Measurements from ENCODE around the gene CFAP97D2. TPM values are rescaled to one million over a fixed set of nuclear protein-coding genes. Genes with fewer than 3 reads are reported as not detected.
A peak's percentile ranks its signal among the peaks of the same experiment; 100 is the strongest.

Gene CFAP97D2
- total RNA-seq = not detected in 2 replicates

DNA sequence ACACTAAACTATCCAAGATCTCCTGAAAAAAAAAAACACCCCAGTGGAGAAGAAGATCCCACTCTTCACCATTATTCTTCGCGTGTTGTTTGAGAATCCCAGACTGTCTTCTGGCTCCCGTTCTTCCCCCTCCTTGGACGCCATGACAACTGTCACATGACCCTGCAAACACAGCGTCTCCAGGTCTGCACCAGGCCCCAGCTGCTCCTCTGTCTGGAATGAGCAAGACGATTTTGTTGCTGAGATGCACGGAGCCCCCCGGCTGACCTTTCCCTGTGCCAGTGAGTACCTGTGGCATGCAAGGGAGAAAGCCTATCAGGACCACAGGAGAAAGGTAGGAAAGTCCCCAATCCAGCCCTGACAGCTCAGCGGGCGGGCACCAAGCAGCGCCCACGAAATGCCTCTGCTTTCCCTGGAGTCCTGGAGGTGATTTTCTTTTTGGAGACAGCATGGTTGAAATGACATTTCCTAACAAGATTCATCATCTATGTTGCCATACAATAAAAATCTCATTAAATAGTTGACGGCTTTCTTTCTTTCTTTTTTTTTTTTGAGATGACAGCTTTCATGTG lies at the start of gene CFAP97D2:
Gene CFAP97D2 (plus strand): TSS at position 171 of the 572 bp plus-strand sequence. CDS start 74 bp downstream, at position 245.
- H3K36me3 ChIP-seq (ENCODE audit: control insufficient read depth, insufficient read depth, low read length) = no peaks in the 10 kb centered on the region
- TF ChIP-seq, protein P1, sequence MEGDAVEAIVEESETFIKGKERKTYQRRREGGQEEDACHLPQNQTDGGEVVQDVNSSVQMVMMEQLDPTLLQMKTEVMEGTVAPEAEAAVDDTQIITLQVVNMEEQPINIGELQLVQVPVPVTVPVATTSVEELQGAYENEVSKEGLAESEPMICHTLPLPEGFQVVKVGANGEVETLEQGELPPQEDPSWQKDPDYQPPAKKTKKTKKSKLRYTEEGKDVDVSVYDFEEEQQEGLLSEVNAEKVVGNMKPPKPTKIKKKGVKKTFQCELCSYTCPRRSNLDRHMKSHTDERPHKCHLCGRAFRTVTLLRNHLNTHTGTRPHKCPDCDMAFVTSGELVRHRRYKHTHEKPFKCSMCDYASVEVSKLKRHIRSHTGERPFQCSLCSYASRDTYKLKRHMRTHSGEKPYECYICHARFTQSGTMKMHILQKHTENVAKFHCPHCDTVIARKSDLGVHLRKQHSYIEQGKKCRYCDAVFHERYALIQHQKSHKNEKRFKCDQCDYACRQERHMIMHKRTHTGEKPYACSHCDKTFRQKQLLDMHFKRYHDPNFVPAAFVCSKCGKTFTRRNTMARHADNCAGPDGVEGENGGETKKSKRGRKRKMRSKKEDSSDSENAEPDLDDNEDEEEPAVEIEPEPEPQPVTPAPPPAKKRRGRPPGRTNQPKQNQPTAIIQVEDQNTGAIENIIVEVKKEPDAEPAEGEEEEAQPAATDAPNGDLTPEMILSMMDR (IDR thresholded peaks at IDR 0.05; ENCODE audit: insufficient read depth, low read length, poor library complexity, severe bottlenecking) = no peak
- peaks cover 10% of the 10 kb centered on the region for H3K27me3 ChIP-seq (ENCODE audit: control insufficient read depth, insufficient read depth, low read length)
- DNase-seq (ENCODE audit: low read depth) = no peak
- H3K4me3 ChIP-seq (ENCODE audit: low read depth, low read length) = no peak within 1 kb of the TSS

DNA sequence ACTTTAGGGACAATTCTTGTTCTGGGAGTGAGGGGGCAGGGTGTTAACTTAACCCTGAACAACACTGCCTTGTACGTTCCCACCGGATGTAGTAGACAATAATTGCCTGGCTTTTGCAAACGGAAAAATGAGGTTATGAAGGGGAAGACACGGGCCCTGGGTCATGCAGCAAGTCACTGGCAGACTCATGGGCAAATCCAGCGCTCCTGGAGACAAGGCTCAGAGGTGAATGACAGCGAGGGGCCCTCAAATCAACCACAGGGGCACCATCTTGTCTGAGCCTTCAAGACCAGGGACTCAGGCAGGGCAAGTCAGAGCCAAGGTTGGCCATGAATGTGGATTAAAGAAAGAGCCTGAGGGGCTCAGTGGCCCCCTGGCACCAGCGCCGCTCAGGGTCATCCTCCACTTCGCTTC lies 49.4 kb upstream of the CFAP97D2 start:
- no peak for DNase-seq (ENCODE audit: low read depth)
- Histone ChIP-seq H3K27me3 (ENCODE audit: control insufficient read depth, insufficient read depth, low read length) (no peaks in the 10 kb centered on the region), H3K36me3 (ENCODE audit: control insufficient read depth, insufficient read depth, low read length) (no peaks in the 10 kb centered on the region), H3K4me3 (ENCODE audit: low read depth, low read length) (no peak overlapping the region)
- TF ChIP-seq, protein P1 (IDR thresholded peaks at IDR 0.05; ENCODE audit: insufficient read depth, low read length, poor library complexity, severe bottlenecking) = no peak

DNA sequence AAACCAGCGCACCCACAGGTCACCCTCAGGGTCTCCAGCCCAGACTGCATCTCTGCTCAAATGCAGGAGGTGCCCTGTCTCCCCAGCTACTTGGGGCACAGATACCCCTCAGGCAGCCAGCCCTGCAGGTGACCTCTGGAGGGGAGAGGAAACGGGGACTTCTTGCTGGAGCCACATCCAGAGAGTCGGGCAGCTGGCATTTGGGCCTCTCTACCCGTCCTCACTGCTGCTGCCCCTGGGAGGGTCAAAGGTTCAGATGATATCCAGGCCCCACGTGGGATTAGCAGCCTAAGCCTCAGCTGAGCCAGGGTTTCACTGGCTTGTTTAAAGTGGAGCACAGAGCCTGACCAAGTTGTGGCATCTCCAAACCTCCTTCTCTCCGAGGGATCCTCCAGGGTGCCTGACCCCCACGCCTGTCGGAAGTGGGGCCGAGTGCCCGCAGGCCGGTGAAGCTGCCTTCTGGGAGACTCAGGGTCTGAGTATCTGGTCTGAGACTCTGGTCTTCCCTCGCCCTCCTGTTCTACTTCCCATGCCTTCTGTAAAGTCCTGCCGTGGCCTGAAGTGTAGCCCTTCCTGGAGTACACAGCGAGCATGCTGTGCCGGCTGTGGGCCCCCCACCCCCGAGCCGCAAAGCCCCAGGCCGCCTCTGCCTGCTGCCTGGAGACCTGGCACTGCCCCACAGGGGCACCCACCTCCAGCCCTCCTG lies 48.8 kb upstream of the CFAP97D2 start:
- TF ChIP-seq, protein P1 (IDR thresholded peaks at IDR 0.05; ENCODE audit: insufficient read depth, low read length, poor library complexity, severe bottlenecking) = no peak
- no peaks in the 10 kb centered on the region for H3K27me3 ChIP-seq (ENCODE audit: control insufficient read depth, insufficient read depth, low read length)
- no peak for DNase-seq (ENCODE audit: low read depth)
- peak overlapping the region; percentile 55 for H3K4me3 ChIP-seq (ENCODE audit: low read depth, low read length)
- no peaks in the 10 kb centered on the region for H3K36me3 ChIP-seq (ENCODE audit: control insufficient read depth, insufficient read depth, low read length)

DNA sequence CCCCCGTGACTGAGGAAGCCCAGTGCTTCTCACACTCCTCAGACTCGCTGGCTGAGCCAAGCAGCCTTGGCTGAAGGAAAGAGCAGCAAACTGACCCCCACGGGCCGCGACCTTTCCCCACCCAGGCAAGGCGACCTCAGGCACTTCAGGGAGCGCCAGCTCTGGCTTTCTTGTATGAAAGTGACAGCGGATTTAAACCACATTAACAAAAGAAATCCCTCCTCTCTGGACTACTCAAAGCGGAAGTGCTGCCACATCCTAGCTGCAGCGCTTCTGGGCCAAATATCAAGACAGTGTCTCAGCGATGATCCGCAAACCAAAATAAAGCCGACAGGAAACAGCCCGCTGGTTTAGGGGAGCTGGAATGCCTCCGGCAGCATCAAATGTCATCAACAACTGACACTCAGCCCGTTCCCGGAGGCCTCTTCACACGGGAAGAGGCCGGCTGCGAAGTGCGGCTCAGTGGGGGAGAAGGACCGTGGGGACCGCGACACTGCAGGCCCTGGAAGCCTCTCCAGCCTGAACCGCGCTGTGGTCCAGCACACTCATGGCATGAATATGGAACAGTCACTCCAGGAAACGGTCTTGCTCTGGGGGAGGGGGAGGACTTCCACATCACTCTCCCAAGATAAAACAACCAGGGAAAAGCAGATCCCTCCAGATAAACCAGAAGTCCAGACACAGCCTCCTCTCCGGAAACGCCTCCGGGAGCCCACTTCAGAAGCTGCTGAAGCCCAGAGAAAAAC lies 48.0 kb upstream of the CFAP97D2 start:
- no peaks in the 10 kb centered on the region for H3K27me3 ChIP-seq (ENCODE audit: control insufficient read depth, insufficient read depth, low read length)
- H3K36me3 ChIP-seq (ENCODE audit: control insufficient read depth, insufficient read depth, low read length) = no peaks in the 10 kb centered on the region
- peak; percentile 64 for DNase-seq (ENCODE audit: low read depth)
- peak overlapping the region; percentile 55 for H3K4me3 ChIP-seq (ENCODE audit: low read depth, low read length)
- TF ChIP-seq, protein P1 (IDR thresholded peaks at IDR 0.05; ENCODE audit: insufficient read depth, low read length, poor library complexity, severe bottlenecking) = no peak

DNA sequence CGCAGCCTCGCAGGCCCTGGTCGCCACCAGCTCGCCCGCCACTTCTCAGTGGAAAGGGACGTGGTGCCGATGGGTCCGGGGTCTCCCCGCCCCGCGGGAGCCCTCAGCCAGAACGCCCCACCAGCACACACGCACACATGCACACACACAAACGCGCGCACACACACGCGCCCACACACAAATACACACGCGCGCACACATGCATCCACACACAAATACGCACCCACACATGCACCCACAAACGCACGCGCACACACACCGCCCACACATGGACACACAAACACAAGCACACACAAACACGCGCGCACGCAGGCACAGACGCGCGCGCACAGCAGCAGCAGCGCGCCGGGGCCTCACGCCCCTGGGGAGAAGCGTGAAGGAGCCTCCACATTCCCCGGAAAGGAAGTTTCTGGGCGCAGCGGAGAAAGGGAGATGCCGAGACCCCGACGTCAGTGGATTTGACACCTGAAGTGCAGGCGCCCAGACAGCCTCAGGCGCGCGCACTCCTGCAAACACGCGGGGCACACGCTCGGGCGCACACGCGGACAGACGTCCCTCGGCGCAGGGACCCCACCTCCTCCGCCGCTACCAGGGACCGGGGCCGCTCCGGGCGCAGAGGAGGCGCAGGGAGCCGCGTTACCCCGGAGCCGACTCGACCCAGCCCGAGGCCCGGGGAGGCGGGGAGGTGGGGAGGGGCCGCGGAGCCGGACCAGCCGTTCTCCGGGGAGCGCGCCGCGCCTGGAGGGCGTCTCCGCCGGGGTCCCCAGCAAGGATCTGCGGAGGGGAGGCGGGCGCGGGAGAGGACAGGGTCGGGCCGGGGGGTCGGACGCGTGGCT lies 47.3 kb upstream of the CFAP97D2 start:
- TF ChIP-seq, protein P1 (IDR thresholded peaks at IDR 0.05; ENCODE audit: insufficient read depth, low read length, poor library complexity, severe bottlenecking) = no peak
- no peak for DNase-seq (ENCODE audit: low read depth)
- Histone ChIP-seq H3K4me3 (ENCODE audit: low read depth, low read length) (peak overlapping the region; percentile 55), H3K27me3 (ENCODE audit: control insufficient read depth, insufficient read depth, low read length) (no peaks in the 10 kb centered on the region), H3K36me3 (ENCODE audit: control insufficient read depth, insufficient read depth, low read length) (no peaks in the 10 kb centered on the region)
